ENCODE measurements around the gene PLEKHJ1. TPM values are rescaled to one million over a fixed set of nuclear protein-coding genes. Genes with fewer than 3 reads are reported as not detected.

Gene PLEKHJ1
- total RNA-seq, 4 donors from 2014 or later: 50.1 to 72.4 (median 61.6) TPM

- Histone ChIP-seq H3K27ac (no peak overlapping the region), H3K36me3 (peaks cover 0 to 85% of the 10 kb centered on the region in 2 donors), H3K4me3 (no peak overlapping the region), H3K27me3 (no peaks in the 10 kb centered on the region), H3K9me3 (no peaks in the 10 kb centered on the region), H3K4me1 (no peaks in the 10 kb centered on the region)
- TF ChIP-seq POLR2A (IDR thresholded peaks at IDR 0.05) (no peak), CTCF (IDR thresholded peaks at IDR 0.05 in 4 of 5, conservative IDR thresholded peaks at IDR 0.05 in 1 of 5) (no peak)
- DNase-seq: no peak
- intact Hi-C loops (cut with DNase I; ENCODE audit: low total_unique reads) (no loop called here), in situ Hi-C loops (cut with MboI; ENCODE audit: low sequenced_read_pairs in 4 of 4) (no loop called here)
- ATAC-seq: no peak
These were observed 19.5 kb downstream of the PLEKHJ1 start for GRCh38 chr19:2216361-2217225.

DNA sequence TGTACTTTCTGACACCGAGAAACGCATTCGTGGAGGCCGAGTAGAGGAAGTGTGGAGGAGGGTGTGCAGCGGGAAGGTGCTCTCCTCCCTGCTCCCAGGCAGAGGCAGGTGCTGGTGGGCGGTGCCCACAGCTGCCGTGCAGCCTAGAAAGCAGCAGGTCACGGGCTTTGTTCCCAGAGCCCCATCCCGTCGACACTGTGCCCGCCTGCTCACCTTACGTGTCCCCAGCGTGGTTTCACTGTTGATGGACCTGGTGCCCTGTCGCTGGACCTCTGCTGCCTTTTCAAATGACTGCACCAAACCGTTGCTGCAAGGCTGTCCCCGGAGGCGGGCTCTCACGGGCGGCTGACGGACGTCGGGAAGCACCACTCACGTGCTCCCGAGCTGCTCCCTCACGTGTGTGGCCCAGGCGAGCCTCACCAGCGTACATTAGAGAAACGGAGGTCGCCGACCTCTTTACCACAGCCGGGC, 20.8 kb downstream of the PLEKHJ1 start:
- intact Hi-C loops (cut with DNase I; ENCODE audit: low total_unique reads) (no loop called here), in situ Hi-C loops (cut with MboI; ENCODE audit: low sequenced_read_pairs in 4 of 4) (no loop called here)
- DNase-seq (no peak), ATAC-seq (no peak)
- Histone ChIP-seq H3K4me3 (no peak overlapping the region), H3K36me3 (peaks cover 0 to 85% of the 10 kb centered on the region in 2 donors), H3K4me1 (no peaks in the 10 kb centered on the region), H3K9me3 (no peaks in the 10 kb centered on the region), H3K27ac (no peak overlapping the region), H3K27me3 (no peaks in the 10 kb centered on the region)
- TF ChIP-seq POLR2A (IDR thresholded peaks at IDR 0.05) (no peak), CTCF (IDR thresholded peaks at IDR 0.05 in 4 of 5, conservative IDR thresholded peaks at IDR 0.05 in 1 of 5) (no peak)

DNA sequence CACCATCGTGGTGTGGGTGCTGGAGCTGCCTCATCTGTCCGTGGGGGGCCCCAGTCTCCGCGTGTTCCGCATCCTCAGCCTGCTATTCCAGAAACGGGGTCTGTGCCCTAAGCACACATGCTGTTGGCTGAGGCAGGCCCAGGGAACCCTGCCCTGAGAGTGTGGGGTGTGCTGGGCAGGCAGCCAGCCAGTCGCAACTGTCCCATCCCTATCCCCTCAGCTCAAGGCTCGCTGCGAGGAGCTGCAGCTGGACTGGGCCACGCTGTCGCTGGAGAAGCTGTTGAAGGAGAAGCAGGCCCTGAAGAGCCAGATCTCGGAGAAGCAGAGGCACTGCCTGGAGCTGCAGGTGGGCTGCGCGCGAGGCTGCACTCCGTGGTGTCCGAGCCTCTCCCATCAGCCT, 21.9 kb downstream of the PLEKHJ1 start:
- in situ Hi-C loops (cut with MboI; ENCODE audit: low sequenced_read_pairs in 4 of 4): no loop called here
- intact Hi-C loops (cut with DNase I; ENCODE audit: low total_unique reads): no loop called here
- H3K27me3 ChIP-seq: no peaks in the 10 kb centered on the region
- H3K9me3 ChIP-seq: no peaks in the 10 kb centered on the region
- ATAC-seq (no peak), DNase-seq (no peak)
- H3K27ac ChIP-seq: peak overlapping the region in 2 of 4 donors; percentile 16 to 24
- H3K4me3 ChIP-seq: no peak overlapping the region
- no peaks in the 10 kb centered on the region for H3K4me1 ChIP-seq
- TF ChIP-seq POLR2A (IDR thresholded peaks at IDR 0.05) (no peak), CTCF (IDR thresholded peaks at IDR 0.05 in 4 of 5, conservative IDR thresholded peaks at IDR 0.05 in 1 of 5) (no peak)
- peaks cover 0 to 89% of the 10 kb centered on the region in 2 donors for H3K36me3 ChIP-seq

DNA sequence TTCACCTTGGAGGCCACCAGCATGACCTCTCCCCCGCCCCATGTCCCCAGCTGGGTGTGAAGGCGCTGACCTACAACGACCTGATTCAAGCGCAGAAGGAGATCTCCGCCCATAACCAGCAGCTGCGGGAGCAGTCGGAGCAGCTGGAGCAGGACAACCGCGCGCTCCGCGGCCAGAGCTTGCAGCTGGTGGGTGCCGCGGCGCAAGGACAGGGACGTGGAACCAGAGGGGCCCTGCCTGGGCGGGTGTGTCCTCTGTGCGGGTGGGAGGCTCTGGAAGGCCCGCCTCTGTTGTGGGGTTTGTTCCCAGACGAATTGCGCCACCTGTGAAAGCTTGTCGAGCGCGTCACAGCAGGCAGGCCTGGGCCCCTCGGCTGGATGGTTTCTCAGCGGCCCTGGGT, 22.3 kb downstream of the PLEKHJ1 start:
- H3K27me3 ChIP-seq: no peaks in the 10 kb centered on the region
- H3K9me3 ChIP-seq: no peaks in the 10 kb centered on the region
- no peak overlapping the region for H3K4me3 ChIP-seq
- in situ Hi-C loops (cut with MboI; ENCODE audit: low sequenced_read_pairs in 4 of 4) (no loop called here), intact Hi-C loops (cut with DNase I; ENCODE audit: low total_unique reads) (no loop called here)
- TF ChIP-seq CTCF (IDR thresholded peaks at IDR 0.05 in 4 of 5, conservative IDR thresholded peaks at IDR 0.05 in 1 of 5): no peak
- TF ChIP-seq POLR2A (IDR thresholded peaks at IDR 0.05): no peak
- peak overlapping the region in 1 of 4 donors; percentile 16 for H3K27ac ChIP-seq
- ATAC-seq (peak in 1 of 2 donors; percentile 38), DNase-seq (peak in 1 of 2 donors; percentile 59)
- H3K36me3 ChIP-seq: peaks cover 0 to 85% of the 10 kb centered on the region in 2 donors
- no peaks in the 10 kb centered on the region for H3K4me1 ChIP-seq
